Measurements from ENCODE around the gene WSCD1.

WSCD1 gene

GRCh38 chr17:6069539-6070429 is at the start of gene WSCD1:
Gene WSCD1 (plus strand): TSS chr17:6070379. CDS start chr17:6080659, 10,280 bp downstream.
- DNase-seq (ENCODE audit: low read depth in 2 of 2, low spot score in 1 of 2): no peak

GRCh38 chr17:6021011-6021400 is 49.2 kb upstream of the WSCD1 start:
- no peak for DNase-seq (ENCODE audit: low read depth in 2 of 2, low spot score in 1 of 2)

- no peak for DNase-seq (ENCODE audit: low read depth in 2 of 2, low spot score in 1 of 2)
Measured at GRCh38 chr17:6021627-6022026, 48.6 kb upstream of the WSCD1 start.

- DNase-seq (ENCODE audit: low read depth in 2 of 2, low spot score in 1 of 2): no peak
Measured at GRCh38 chr17:6023036-6023831, 46.9 kb upstream of the WSCD1 start.

GRCh38 chr17:6024576-6024975 is 45.6 kb upstream of the WSCD1 start:
- no peak for DNase-seq (ENCODE audit: low read depth in 2 of 2, low spot score in 1 of 2)

- no peak for DNase-seq (ENCODE audit: low read depth in 2 of 2, low spot score in 1 of 2)
Measured at GRCh38 chr17:6027342-6028024, 42.7 kb upstream of the WSCD1 start.

GRCh38 chr17:6028294-6028693 is 41.9 kb upstream of the WSCD1 start:
- no peak for DNase-seq (ENCODE audit: low read depth in 2 of 2, low spot score in 1 of 2)

- no peak for DNase-seq (ENCODE audit: low read depth in 2 of 2, low spot score in 1 of 2)
Measured at GRCh38 chr17:6035801-6036394, 34.3 kb upstream of the WSCD1 start.

GRCh38 chr17:6040504-6040903 is 29.7 kb upstream of the WSCD1 start:
- DNase-seq (ENCODE audit: low read depth in 2 of 2, low spot score in 1 of 2): no peak

- DNase-seq (ENCODE audit: low read depth in 2 of 2, low spot score in 1 of 2): no peak
Measured at GRCh38 chr17:6041246-6041645, 28.9 kb upstream of the WSCD1 start.

GRCh38 chr17:6043405-6043804 is 26.8 kb upstream of the WSCD1 start:
- no peak for DNase-seq (ENCODE audit: low read depth in 2 of 2, low spot score in 1 of 2)

- no peak for DNase-seq (ENCODE audit: low read depth in 2 of 2, low spot score in 1 of 2)
Measured at GRCh38 chr17:6044261-6044660, 25.9 kb upstream of the WSCD1 start.

GRCh38 chr17:6045621-6046357 is 24.4 kb upstream of the WSCD1 start:
- no peak for DNase-seq (ENCODE audit: low read depth in 2 of 2, low spot score in 1 of 2)

GRCh38 chr17:6046431-6046830 is 23.7 kb upstream of the WSCD1 start:
- no peak for DNase-seq (ENCODE audit: low read depth in 2 of 2, low spot score in 1 of 2)

GRCh38 chr17:6046931-6047330 is 23.2 kb upstream of the WSCD1 start:
- DNase-seq (ENCODE audit: low read depth in 2 of 2, low spot score in 1 of 2): no peak

- DNase-seq (ENCODE audit: low read depth in 2 of 2, low spot score in 1 of 2): no peak
Measured at GRCh38 chr17:6047966-6048365, 22.2 kb upstream of the WSCD1 start.

- DNase-seq (ENCODE audit: low read depth in 2 of 2, low spot score in 1 of 2): no peak
Measured at GRCh38 chr17:6048486-6048885, 21.7 kb upstream of the WSCD1 start.

GRCh38 chr17:6052926-6053325 is 17.3 kb upstream of the WSCD1 start:
- DNase-seq (ENCODE audit: low read depth in 2 of 2, low spot score in 1 of 2): no peak

GRCh38 chr17:6054372-6054771 is 15.8 kb upstream of the WSCD1 start:
- DNase-seq (ENCODE audit: low read depth in 2 of 2, low spot score in 1 of 2): no peak

- no peak for DNase-seq (ENCODE audit: low read depth in 2 of 2, low spot score in 1 of 2)
Measured at GRCh38 chr17:6056104-6056503, 14.1 kb upstream of the WSCD1 start.

- no peak for DNase-seq (ENCODE audit: low read depth in 2 of 2, low spot score in 1 of 2)
Measured at GRCh38 chr17:6057562-6057961, 12.6 kb upstream of the WSCD1 start.
